ENCODE data around the gene SPATA21. TPM values are rescaled to one million over a fixed set of nuclear protein-coding genes. Genes with fewer than 3 reads are reported as not detected.

SPATA21 gene
- total and polyA plus RNA-seq, 2 donors (not counting 3 experiments of a cell fraction or from before 2014, with no cell fraction given), result not detected

DNA sequence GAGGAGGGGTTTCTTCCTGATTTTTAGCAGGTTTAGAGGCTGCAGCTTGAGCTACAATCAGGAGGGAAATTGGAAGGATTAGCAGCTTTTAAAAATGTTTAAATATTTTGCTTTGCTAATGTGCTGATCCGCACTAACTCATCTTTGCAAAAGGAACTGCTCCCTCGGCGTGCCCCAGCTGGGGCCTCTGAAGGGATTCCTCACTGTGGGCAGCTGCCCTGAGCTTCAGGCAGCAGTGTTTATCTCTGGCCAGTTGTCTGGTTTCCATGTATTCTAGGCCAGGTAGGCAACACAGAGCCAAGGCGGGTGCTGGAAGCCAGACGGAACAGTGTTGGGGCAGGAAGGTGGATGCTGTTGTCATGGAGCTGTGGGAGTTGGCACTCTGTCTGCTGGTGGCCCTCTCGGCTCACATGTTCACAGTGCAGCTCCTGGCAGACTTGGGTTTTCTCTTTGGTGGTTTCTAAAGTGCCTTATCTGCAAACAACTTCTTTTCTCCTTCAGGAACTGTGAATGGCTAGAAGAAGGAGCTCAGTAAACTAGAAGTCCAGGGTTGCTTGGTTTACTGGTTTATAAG is 22.2 kb upstream of the SPATA21 start:
- CTCF ChIA-PET, result interaction anchor here (1.4 kb wide), 1 partner anchor 19 kb away, joined by 5 read pairs; the partner anchor contains the start of gene NECAP2
- Histone ChIP-seq H3K9ac (replicated peaks; ENCODE audit: extremely low read depth, insufficient read depth, low read length) (no peak overlapping the region), H3K4me2 (ENCODE audit: insufficient read depth, low read length) (no peak overlapping the region), H4K20me1 (replicated peaks; ENCODE audit: control insufficient read depth, extremely low read depth, insufficient read depth, low read length) (no peaks in the 10 kb centered on the region), H3K27ac (ENCODE audit: insufficient read depth, low read depth, low read length) (no peak overlapping the region), H3K4me3 (replicated peaks in 1 of 3; ENCODE audit: insufficient read depth in 1 of 3, low read depth in 1 of 3, low read length in 3 of 3) (no peak overlapping the region), H3K36me3 (ENCODE audit: control insufficient read depth in 2 of 2, extremely low read depth in 1 of 2, insufficient read depth in 2 of 2, low read length in 2 of 2) (peaks cover 13 to 49% of the 10 kb centered on the region in 2 experiments), H3K27me3 (ENCODE audit: control insufficient read depth in 2 of 2, insufficient read depth in 2 of 2, low read length in 2 of 2) (no peaks in the 10 kb centered on the region), H3K9me1 (replicated peaks; ENCODE audit: control insufficient read depth, extremely low read depth, insufficient read depth, low read length) (no peaks in the 10 kb centered on the region), H3K79me2 (ENCODE audit: control insufficient read depth, insufficient read depth, low read length) (no peaks in the 10 kb centered on the region), H3K9me3 (replicated peaks; ENCODE audit: control insufficient read depth, insufficient read depth, low read length) (no peaks in the 10 kb centered on the region), H3K4me1 (ENCODE audit: control insufficient read depth, extremely low read depth, insufficient read depth, low read length) (no peaks in the 10 kb centered on the region), H2AFZ (ENCODE audit: low read depth, low read length) (no peak overlapping the region)
- POLR2A ChIA-PET, result no interaction called here
- intact Hi-C loops (cut with micrococcal nuclease), result no loop called here
- BruUV-seq (replicated peaks), result TSS peak; percentile 15
- no peak for TF ChIP-seq MYC (IDR thresholded peaks at IDR 0.05; ENCODE audit: low read depth, low read length)
- TF ChIP-seq POLR2AphosphoS5 (IDR thresholded peaks at IDR 0.05; ENCODE audit: insufficient read depth, low read depth, low read length), result no peak
- TF ChIP-seq POLR2A (IDR thresholded peaks at IDR 0.05; ENCODE audit: low read depth, low read length), result no peak
- TF ChIP-seq GATA2 (IDR thresholded peaks at IDR 0.05; ENCODE audit: insufficient read depth, insufficient read length, low read depth, low read length), result no peak
- TF ChIP-seq FOS (IDR thresholded peaks at IDR 0.05; ENCODE audit: borderline replicate concordance, insufficient read depth, low read length), result no peak
- TF ChIP-seq, protein P1, sequence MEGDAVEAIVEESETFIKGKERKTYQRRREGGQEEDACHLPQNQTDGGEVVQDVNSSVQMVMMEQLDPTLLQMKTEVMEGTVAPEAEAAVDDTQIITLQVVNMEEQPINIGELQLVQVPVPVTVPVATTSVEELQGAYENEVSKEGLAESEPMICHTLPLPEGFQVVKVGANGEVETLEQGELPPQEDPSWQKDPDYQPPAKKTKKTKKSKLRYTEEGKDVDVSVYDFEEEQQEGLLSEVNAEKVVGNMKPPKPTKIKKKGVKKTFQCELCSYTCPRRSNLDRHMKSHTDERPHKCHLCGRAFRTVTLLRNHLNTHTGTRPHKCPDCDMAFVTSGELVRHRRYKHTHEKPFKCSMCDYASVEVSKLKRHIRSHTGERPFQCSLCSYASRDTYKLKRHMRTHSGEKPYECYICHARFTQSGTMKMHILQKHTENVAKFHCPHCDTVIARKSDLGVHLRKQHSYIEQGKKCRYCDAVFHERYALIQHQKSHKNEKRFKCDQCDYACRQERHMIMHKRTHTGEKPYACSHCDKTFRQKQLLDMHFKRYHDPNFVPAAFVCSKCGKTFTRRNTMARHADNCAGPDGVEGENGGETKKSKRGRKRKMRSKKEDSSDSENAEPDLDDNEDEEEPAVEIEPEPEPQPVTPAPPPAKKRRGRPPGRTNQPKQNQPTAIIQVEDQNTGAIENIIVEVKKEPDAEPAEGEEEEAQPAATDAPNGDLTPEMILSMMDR (IDR thresholded peaks at IDR 0.05; ENCODE audit: extremely low read depth in 1 of 2, insufficient read depth in 1 of 2, low read depth in 1 of 2, low read length in 2 of 2), result no peak
- TF ChIP-seq, protein P2, sequence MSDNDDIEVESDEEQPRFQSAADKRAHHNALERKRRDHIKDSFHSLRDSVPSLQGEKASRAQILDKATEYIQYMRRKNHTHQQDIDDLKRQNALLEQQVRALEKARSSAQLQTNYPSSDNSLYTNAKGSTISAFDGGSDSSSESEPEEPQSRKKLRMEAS (IDR thresholded peaks at IDR 0.05; ENCODE audit: insufficient read depth, insufficient read length), result no peak
- TF ChIP-seq JUN (IDR thresholded peaks at IDR 0.05; ENCODE audit: borderline replicate concordance, insufficient read depth, insufficient read length, low read depth), result no peak
- TF ChIP-seq EZH2 (IDR thresholded peaks at IDR 0.05; ENCODE audit: borderline replicate concordance, low read depth, low read length, severe bottlenecking), result no peak
- no peak for FAIRE-seq
- no peak for DNase-seq (ENCODE audit: low read depth, low spot score)
- dilution Hi-C loops (cut with MboI; ENCODE audit: extremely low pct_ligation_motif_present, low sequenced_read_pairs), result no loop called here
